ENCODE measurements around the gene QPRT.
"Not testable (repeated sequence)": the region's sequence is repeated elsewhere in the genome, so short reads cannot be mapped to it uniquely, and the experiment has no call there.

Gene QPRT

DNA sequence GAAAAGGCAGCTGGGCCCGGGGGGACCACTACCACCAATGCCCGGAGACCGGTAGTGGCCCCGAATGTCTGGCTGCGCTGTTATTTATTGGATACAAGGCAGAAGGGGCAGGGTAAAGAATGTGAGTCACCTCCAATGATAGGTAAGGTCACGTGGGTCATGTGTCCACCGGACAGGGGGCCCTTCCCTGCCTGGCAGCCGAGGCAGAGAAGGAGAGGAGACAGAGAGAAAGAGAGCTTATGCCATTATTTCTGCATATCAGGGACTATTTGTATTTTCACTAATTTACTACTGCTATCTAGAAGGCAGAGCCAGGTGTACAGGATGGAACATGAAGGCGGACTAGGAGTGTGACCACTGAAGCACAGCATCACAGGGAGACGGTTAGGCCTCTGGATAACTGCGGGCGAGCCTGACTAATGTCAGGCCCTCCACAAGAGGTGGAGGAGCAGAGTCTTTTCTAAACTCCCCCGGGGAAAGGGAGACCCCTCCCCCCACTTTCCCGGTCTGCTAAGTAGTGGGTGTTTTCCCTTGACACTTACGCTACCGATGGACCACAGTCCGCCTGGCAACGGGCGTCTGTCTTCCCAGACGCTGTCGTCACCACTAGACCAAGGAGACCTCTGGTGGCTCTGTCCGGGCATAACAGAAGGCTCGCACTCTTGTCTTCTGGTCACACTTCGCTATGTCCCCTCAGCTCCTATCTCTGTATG, 42.3 kb downstream of the QPRT start:
- DNase-seq = peak; percentile 61 to 62

DNA sequence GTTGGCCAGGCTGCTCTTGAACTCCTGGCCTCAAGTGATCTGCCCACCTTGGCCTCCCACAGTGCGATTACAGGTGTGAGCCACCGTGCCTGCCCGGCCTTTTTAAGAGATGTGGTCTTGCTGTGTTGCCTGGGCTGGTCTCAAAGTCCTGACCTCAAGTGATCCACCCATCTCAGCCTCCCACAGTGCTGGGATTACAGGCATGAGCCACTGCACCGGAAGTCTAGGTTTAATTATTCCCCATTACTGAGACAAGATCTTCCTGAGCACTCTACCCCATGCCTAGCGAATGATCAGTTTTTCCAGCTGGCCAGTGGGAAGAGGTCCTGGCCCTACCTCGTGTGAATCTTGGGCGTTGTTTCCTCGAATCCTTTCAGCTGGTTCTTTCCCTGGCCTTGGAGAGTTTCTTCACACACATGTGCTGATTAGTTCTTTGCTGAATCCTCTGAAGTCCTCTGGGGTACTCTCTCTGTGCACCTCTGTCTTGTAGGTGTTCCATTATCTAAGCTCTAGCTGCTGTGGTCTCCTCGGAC, 47.9 kb downstream of the QPRT start:
- no peak for DNase-seq

DNA sequence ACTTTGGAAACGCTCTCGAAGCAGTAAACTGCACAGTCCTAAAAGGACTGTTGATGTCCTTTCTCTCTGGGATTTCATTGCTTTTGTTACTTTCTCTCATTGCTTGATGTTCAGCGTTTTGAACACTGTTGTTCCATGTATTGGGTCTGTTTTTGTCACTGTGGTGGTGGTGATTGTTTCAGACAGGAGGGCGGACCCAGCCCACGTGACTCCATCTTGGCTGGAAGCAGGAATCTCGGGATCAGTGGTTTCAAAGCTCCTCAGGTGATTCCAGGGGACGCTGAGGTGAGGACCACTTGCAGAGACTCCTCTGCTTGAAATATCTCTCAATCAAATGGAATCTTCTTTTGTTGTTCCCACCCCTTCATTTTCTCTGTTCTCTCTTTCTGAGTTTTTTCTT, 48.5 kb downstream of the QPRT start:
- no peak for DNase-seq

DNA sequence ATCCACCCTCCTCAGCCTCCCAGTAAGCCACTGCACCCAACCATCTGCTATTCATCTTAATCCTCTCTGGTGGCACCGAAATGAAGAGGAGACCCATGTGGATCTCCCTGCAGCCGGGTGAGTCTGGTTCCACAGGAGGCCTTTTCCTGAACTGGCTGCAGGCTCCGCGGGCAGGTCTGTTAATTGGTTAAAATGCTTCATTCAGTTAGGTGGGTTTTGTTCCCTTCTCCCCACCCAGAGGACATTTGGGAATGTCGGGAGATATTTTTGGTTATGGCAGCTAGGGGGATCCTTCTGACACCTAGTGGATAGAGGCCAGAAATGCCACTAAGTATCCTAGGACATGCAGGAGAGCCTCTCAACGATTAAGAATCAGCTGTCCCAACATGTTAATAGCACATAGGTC, 50.1 kb downstream of the QPRT start:
- no peak for DNase-seq

DNA sequence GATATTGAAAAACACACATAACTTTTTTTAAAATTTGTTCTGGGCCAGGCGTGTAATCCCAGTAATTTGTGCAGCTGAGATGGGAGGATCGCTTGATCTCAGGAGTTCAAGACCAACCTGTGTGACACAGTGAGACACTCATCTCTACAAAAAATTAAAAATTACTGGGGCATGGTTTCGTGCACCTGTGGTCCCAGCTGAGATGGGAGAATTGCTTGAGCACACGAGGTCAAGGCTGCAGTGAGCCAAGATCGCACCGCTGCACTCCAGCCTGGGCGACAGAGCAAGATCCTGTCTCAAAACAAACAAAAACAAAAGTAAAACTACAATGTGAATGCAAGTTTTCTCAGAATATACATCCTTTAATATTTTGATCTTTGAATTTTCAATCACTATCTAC, 51.7 kb downstream of the QPRT start:
- no peak for DNase-seq

DNA sequence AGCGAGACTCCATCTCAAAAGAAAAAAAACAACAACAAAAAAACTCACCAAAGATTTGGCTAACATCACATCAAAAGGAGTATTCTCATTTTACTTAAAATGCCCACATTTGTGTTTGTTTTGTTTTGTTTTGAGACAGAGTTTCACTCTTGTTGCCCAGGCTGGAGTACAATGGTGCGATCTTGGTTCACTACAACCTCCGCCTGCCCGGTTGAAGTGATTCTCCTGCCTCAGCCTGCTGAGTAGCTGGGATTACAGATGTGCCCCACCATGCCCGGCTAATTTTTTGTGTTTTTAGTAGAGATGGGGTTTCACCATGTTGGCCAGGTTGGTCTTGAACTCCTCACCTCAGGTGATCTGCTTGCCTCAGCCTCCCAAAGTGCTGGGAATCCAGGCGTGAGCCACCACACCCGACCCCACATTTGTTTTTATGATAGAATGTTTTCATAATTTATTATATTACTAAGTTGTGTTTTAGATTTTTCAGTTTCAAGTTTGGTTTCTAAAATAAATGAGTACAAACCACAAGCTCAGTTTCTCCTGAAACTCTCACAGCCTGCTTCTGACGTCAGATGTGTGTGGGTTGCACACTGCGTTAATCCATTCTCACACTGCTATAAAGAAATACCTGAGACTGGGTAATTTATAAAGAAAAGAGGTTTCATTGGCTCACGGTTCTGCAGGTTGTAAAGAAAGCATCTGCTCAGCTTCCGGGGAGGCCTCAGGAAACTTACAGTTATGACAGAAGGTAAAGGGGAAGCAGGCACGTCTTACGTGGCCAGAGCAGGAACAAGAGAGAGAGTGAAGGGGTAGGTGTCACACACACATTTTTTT, 53.0 kb downstream of the QPRT start:
- peak in 1 of 2 donors; percentile 51 for DNase-seq

DNA sequence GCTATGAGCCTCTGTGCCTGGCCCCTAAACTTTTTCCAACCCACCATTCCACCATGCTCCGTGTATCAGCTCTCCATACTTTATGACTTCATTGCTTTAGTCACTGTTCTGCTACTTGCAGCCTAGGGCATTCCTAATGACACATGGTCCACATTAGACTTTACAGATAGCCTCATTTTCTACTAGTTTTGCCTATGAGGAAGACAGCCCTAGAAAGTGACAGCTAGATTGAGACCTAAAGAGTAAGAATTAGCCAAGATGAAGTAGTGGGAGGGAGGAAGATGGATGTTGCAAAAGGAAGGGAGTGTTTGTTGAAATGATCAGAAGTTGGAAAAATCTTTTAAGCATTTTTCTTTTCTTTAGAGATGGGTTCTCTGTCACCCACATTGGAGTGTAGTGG, 55.8 kb downstream of the QPRT start:
- DNase-seq = no peak

DNA sequence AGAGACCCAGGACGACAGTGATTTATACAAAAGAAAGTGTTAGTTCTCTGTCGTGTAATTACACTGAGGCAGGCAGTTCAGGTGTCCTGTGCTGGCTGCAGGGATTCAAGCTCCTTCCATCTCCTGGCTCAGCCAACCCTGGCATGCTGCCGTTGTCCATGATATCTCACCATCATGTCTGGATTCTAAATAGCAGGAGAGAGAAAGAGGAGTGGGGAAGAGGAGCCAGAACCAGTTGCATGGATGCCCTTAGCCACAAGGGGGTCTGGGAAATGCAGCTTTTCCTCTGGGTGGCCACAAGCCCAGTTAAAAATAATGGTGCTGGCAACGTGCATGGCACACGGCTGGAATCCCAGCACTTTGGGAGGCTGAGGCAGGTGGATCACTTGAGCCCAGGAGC, 57.1 kb downstream of the QPRT start:
- no peak for DNase-seq

DNA sequence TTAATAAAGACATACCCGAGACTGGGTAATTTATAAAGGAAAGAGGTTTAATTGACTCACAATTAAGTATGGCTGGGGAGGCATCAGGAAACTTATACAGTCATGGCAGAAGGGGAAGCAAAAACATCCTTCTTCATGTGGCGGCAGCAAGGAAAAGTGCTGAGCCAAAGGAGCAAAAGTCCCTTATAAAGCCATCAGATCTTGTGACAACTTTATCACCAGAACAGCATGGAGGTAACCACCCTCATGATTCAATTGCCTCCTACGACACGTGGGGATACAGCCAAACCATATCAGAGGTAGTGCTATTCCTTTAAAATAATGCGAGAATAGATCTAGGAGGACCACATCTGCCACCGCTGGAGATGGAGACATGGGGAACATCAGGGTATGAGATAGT, 57.8 kb downstream of the QPRT start:
- no peak for DNase-seq

DNA sequence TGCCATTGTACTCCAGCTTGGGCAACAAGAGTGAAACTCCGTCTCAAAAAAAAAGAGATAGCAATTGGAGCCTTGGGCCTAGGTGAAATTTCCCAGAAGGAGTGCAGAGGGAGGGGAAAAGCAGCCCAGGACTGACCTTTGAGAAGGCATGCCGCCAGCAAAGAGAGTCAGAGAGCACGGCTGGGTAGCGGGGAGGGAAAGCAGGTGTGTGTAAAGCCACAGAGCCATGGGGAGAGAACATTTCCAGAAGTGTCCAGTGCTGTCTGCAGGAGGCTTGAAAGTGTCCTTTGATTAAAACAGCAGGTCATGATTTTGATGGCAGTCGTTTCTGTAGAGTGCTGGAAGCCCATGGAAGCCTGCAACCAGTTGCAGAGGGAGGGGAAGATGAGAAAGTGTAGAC, 58.7 kb downstream of the QPRT start:
- DNase-seq = no peak

DNA sequence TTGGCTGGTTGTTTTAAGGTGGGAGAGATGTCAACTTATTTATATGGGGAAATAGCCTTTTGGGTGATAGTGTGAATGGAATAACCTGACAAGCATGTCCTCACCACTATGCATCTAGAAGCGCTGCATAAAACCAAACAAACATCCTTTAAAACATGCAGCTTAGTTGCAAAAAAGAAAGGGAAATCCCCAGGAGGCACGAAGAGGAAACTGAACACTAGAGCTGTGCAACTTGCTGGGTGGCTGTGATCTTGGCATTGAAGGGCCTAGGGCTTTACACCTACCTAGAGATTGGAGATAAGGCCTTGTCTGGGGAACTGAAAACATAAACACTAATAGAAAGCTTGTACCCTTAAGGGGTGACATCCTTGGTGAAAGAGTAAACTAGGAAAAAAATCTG, 59.5 kb downstream of the QPRT start:
- peak; percentile 68 to 84 for DNase-seq

DNA sequence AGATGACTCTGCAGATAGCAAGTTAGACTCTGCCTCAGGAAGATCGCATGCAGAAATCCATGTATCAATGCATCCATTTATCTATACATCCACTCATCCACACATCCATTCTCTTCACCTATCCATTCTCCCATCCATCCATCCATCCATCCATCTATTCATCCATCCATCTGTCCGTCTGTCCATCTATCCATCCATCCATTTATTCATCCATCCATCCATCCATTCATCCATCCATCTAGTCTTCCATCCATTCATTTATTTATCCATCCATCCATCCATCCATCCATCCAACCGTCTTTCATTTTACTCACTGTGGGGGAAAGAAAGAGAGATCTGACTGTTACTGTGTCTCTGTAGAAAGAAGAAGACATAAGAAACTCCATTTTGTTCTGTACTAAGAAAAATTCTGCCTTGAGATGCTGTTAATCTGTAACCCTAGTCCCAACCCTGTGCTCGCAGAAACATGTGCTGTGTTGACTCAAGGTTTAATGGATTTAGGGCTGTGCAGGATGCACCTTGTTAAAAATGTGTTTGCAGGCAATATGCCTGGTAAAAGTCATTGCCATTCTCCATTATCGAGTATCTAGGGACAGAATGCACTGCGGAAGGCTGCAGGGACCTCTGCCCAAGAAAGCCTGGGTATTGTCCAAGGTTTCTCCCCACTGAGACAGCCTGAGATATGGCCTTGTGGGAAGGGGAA, 61.1 kb downstream of the QPRT start:
- not testable (repeated sequence) for DNase-seq

DNA sequence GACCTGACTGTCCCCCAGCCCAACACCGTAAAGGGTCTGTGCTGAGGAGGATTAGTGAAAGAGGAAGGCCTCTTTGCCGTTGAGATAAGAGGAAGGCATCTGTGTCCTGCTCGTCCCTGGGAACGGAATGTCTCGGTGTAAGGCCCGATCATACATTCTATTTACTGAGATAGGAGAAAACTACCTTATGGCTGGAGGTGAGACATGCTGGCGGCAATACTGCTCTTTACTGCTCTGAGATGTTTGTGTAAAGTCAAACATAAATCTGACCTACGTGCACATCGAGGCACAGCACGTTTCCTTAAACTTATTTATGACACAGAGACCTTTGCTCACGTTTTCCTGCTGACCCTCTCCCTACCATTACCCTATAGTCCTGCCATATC, 61.6 kb downstream of the QPRT start:
- DNase-seq = not testable (repeated sequence)

DNA sequence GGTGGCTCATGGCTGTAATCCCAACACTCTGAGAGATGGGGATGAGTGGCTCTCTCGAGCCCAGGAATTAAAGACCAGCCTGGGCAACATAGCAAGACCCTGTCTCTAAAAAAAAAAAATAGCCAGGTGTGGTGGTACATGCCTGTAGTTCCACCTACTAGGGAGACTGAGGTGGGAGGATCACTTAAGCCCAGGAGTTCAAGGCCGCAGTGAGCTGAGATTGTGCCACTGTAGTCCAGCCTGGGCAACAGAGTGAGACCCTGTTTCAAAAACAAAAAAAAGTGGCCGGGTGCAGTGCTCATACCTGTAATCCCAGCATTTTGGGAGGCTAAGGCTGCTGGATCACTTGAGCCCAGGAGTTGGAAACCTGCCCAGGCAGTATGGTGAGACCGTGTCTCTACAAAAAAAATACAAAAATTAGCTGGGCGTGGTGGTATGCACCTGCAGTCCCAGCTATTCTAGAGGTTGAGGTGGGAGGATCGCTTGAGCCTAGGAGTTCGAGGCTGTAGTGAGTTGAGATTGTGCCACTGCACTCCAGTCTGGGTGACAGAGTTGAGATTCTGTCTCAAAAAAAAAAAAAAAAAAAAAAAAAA, 63.8 kb downstream of the QPRT start:
- DNase-seq = no peak

DNA sequence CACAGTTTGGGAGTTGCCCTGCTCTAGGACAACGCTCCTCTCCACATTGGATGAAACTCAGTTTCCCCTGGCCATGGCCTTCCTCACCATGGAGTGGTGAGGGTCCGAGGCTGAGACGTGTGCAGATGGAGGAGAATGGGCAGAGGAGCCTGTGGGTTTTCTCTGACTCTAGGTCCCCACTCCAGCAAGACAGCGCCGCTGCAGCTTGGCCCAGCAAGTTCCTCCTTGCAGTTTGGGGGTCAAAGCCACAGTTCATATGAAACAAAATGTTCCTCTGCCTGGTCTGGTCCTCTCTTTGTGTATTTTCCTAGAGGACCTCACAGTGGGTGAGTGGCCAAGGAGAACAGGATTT, 64.5 kb downstream of the QPRT start:
- no peak for DNase-seq

DNA sequence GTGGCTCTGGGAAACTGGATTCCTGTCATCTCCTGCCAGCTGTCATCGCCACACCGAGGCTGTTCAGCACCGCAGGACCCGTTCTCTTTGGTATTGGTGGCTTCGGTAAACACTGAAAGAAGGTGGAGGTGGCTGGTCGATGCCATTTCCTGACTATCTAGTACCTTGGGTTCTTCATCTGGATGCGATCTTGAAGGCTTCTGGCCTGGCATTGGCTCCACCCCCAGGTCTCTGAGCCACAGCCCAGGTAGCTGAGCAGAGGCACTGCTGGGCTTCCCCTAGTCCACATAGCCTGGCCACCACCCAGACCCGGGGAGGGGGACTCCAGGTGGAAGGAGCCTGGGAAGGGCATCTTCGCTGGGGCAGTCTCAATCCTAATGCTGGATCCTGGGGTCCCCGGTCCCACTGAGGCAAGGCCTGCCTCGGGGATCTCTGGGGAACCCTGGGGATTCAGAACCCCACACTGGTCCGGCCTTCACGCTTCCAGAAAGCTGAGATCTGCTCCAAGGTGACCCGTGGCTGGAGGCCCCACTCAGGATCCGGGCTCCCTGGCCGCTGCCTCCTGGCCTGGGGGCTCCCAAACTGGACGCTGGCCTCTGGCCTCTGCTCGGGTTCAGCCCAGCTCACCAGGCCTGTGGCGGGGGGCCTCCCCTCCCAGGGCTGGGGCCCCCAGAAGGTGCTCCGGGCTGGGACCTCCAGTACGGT, 65.0 kb downstream of the QPRT start:
- peak in 1 of 2 donors; percentile 71 for DNase-seq

DNA sequence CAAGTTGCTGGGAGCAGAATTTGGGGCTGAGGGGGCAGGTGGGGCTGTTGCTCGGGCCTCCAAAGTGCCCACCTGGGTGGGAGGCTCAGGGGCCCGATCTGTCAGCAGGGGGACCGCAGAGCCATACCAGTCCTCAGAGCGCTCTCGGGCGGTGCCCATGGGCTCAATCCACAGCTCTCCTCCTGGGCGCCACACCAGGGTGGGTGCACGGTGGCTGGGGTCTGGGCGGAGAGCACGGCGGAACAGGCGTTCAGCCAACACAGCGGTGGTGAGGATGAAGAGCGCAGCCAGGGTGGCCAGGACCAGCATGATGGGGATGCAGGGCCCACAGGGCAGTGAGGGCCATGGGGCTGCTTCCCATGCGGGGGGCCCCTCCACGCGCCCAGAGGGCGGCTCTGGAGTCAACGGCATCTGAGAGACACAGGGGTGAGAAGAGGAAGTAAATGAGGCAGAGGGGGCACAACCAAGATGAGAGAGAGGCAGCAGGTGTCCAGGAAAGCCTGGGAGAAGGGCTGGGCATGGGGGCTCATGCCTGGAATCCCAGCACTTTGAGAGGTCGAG, 65.6 kb downstream of the QPRT start:
- peak in 1 of 2 donors; percentile 25 for DNase-seq

DNA sequence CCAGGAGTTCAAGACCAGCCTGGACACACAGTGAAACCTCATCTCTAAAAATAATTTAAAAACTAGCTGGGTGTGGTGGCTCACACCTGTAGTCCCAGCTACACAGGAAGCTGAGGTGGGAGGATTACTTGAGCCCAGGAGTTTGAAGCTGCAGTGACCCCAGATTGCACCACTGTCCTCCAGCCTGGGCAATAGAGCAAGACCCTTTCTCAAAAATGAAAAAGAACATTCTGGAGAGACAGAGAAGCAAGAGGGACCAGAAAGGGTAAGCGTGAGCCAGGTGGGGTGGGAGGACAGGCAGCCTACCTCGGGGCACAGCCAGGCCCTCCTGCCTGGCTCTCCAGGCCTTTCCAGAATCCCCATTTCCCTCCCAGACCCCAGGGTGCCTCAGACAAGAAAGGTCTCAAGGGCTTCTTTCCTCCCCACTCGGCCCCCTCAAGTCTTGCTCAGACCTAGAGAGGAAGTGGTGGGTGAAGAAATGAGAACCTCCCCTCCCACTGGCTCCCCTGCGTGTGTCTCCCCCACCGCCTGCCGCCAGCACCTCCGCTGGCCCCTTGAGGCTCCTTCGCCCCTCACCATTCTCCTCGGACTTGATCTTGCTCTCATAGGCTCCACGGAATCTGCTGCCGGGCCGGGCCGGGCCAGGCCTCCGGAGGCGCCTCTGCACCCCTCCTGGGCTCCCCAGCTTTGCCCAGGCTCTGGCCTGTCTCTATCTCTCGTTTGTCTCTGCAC, 66.3 kb downstream of the QPRT start:
- DNase-seq = peak; percentile 58 to 65

DNA sequence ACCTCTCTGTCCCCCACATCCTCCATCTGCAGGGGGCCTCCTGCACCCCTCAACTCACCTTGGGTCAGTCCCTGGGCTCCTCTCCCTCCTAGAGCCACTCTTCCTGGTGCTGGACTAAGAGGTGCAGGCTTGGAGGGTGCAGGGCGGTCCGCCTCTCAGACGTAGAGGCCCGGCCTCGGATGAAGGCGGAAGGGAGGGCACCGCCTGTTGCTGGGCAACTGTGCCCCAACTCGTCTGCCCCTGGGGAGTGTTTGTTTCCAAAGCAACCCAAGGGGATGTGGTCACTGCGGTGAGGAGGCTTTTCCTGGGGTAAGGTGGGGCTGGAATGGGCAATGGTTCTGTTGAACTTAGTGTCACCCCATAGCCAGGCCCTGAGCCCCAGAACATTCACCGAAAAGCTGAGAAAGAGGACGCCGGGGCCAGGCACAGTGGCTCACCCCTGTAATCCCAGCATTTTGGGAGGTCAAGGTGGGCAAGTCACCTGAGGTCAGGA, 66.9 kb downstream of the QPRT start, which contains the start of gene C16orf54:
TSS of gene C16orf54 (minus strand) at position 138 of the 493 bp plus-strand sequence. CDS start 1,039 bp downstream, outside the sequence.
- DNase-seq = peak; percentile 95 to 96

DNA sequence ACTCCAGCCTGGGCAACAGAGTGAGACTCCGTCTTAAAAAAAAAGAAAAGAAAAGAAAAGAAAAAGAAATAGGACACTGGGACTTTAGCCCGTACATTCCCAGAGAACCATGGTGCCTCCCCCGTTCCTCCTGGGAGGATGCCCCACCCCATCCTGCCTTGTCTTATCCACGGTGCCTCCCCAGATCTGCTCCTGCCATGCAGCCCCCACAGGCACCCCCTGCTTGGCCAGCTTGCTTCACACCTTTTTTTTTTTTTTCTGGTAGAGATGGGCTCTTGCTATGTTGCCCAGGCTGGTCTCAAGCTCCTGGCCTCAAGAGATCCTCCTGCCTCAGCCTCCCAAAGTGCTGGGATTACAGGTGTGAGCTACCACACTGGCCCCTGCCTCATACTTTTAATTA, 67.5 kb downstream of the QPRT start:
- DNase-seq = peak in 1 of 2 donors; percentile 33
